HG02970 (cell line): ENCODE data around the gene ZNF467.

Source experiments
- ATAC-seq: cut with Tn5 transposase; IDR thresholded peaks from one replicate; pipeline ENCODE4 v1.9.1; 2021; ENCODE audit warnings: mild to moderate bottlenecking, moderate library complexity, moderate number of reproducible peaks; ENCODE audit not compliant: unreplicated experiment, low FRiP score

Gene ZNF467

DNA sequence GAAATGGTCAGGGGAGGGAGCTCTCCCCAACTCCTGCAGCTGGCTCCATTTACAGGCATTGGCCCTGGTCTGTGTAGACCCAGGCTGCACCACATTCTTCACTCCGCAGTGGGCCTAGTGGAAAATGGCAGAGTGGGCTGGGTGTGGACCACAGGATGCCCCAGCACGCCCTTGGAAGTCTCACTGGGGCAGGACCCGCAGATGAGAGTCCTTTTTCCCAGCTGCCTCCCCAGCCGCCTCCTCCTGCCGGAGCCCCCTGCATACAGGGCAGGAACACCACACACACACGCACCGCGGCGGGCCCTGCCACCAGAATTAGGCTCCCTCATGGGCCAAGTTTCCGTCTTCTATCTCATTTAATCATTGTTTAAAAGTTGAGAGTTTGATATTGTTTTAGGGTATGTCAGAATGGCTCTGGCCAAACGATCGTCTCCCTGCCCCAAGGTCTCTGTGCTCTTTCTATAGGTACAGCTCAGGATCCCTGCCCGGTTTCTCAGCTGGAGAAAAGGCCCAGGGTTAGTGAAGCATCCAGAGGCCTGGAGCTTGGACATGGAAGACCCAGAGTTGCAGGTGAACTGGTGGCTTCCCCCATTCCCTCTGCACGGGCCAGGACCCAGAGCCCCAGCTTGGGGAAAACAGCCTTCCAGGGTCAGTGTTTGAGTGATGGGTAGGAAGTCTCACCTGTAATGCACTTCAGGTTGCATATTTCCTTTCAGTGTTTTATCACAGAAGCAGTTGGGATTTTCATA is 42.0 kb downstream of the ZNF467 start:
- ATAC-seq, result no peak

DNA sequence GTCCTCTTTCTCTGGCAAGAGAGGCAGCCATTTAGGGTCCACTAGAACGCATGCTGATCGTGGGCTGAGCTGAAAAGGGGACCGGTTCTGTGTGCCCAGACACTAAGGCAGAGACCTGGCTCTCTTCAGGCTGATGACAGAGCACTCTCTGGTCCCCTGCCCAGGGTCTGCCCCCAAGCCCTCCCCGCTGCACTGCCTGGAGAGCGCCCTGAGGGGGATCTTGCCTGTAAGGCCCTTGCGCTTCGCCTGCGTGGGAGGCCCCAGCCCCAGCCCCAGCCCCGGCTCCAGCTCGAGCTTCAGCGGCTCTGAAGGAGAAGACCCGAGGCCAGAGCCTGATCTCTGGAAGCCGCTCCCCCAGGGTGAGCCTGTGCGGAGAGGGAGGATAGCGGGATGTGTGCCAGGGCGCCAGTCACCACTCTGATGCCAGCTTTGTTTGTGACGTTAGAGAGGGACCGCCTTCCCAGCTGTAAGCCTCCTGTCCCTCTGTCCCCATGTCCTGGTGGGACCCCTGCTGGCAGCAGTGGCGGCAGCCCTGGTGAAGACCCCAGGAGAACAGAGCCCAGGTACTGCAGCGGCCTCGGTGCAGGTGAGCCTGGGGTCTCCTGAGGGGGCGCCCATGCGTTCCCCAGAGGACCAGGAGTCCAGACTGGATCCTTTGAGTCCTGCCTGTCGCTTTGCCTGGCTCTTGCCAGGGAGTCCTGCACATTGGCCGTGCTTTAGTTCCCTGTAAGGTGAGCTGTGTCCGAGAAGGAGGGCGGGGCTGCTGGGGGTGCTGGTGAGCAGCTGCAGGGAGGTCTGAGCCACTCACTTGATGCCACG is 43.2 kb downstream of the ZNF467 start:
- ATAC-seq, result no peak

DNA sequence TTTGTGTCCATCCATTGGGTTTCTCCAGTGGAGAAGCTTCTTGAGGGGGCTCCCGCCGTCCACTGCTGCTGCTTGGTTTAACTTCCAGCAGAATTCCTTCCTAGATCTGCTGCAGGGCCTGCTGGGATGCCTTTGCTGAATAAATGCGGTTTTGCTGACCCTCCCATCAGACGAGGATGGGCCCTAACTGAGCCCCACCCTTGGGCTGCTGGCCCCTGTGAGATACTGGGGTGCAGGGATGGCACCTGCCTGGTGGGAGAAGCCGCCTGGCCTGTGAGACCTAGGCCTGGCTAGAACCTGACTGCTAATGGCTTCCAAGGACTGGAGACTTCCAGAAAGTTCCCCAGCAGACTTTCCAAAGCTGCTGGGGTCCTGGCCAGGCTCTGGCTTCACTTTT is 43.8 kb downstream of the ZNF467 start:
- ATAC-seq, result no peak

DNA sequence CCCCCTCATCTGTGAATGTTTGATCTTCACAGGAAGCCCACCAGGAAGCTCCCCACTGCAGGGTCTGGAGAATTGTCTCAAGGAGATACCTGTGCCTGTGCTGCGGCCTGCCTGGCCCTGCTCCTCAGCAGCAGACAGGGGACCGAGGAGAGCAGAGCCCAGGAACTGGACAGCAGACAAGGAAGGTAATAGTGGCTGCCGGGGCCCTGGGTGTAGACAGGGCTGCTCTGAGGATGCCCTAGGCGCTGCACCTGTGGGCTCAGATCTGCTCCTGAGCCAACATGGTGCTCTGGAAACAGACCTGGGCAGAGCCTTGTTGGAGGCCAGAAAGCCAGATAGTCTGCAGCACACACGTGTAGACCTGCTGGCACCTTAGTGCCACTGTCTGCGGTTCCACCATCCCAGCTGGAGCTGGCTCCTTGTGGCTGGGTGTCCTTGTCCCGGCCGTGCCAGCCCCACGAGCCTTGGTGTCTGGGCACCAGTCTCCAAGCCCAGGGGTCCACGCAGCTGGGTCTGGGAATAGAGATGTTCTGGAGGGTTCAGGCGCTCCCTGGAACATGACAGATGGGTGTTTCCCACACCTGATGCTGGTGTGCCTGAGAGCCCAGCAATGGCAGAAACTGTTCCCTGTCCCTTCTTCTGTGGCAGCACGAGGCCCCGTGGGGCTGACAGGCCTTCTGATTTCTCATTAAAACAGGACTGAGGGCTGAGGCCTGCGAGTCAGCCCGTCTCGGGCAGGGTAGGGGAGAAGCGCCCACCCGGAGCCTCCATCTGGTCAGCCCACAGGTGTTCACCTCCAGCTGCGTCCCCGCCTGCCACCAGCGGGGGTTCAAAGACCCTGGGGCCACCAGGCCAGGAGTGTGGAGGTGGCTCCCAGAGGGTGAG is 44.7 kb downstream of the ZNF467 start:
- ATAC-seq, result no peak

DNA sequence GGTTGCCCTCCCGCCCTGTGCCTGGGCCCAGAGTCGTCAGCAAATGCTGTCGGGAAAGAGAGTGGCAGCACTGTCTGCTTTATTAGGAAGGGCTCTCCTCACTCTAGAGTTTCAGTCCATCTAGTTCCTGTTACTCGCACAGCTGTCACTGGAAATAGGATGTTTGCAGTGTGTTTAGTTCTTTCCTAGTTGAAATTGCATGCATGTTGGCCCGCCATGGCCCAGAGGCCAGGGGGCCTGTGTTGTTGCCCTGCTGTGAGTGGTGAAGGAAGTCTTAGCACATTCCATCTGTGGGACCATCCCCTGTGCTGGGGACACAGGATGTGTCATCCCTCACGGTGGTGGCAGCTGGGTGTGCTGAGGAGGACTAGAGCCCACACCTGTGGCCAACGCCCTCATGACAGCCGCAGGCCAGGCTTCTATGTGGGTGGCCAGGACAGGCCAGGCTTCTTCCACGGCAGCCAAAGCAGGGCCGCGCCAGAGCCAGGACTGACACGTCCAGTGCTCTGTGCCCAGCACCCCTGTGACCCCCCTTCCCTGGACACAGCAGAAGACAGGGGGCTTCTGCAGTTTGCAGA is 45.4 kb downstream of the ZNF467 start:
- ATAC-seq, result no peak

DNA sequence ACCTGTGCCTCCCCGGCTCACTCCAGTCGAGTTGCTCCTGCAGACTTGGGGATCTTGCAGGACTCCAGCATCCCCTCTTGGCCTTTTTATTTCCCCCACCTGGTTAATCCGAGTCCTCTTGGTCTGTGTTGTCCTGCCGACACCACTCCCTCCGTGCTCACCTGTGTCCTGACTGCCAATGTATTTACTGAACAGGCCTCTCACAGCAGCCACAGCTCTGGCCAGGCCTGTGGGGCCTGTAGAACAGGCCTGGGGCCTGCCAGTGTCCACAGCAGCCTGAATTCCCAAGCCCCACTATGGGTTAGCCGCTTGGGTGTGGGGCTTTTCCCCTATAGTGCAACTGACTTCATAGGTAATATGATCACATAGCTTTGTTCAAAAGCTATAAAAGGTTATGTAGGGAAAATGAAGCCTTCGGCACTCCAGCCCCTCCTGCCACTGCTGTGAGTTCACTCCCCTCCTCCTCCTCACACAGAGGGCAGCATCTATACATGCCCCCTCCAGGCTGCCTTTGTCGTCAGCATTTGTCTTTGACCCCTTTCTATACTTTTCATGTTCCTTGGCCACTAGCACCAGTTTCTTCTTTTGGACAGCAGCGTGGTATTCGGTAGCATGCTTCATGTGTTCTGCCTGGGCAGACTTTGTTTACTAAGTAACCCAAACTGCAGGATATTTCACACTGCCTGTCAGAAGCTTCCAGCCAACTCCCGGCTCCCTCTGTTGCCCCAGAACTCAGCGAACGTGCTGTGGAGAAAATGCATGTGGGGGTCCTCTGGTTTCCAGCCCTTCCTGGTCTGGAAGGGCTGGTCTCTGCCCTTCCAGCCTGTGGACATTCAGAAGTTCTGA is 46.1 kb downstream of the ZNF467 start:
- no peak for ATAC-seq

DNA sequence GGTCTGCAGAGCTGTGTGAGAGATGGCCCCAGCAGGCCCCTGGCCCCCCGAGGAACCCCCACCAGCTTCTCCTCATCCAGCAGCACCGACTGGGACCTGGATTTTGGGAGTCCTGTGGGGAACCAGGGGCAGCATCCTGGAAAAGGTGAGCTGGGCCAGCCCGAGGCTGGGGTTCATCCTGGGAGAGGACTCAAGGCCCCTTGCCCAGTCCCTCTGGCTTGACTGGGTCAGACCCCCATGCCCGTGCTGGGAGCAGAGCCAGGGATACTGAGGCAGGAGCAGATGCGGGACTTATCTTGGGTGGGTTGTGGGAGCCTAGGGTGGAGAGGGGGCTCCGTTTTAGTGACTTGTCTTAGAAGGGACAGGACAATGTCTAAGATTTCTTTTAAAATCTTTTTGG is 47.5 kb downstream of the ZNF467 start:
- no peak for ATAC-seq

DNA sequence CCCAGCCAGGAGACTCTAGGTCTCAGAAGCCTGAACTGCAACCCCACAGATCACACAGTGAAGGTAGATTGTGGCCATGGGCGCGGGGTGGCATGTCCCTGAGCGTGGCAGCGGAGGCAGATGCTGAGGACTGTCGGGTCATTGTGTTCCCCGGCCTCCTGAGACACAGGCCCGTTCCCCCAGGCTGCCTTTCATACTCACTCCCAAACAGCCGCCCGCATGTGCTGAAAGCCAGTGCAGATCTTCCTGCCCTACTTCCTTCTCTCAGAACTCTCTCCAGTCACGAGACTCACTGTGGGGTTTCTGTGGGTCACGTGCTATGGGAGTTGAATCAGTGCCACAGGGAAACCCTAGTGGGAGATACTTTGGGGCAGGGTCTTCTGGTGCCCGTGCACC is 48.0 kb downstream of the ZNF467 start:
- ATAC-seq, result no peak

DNA sequence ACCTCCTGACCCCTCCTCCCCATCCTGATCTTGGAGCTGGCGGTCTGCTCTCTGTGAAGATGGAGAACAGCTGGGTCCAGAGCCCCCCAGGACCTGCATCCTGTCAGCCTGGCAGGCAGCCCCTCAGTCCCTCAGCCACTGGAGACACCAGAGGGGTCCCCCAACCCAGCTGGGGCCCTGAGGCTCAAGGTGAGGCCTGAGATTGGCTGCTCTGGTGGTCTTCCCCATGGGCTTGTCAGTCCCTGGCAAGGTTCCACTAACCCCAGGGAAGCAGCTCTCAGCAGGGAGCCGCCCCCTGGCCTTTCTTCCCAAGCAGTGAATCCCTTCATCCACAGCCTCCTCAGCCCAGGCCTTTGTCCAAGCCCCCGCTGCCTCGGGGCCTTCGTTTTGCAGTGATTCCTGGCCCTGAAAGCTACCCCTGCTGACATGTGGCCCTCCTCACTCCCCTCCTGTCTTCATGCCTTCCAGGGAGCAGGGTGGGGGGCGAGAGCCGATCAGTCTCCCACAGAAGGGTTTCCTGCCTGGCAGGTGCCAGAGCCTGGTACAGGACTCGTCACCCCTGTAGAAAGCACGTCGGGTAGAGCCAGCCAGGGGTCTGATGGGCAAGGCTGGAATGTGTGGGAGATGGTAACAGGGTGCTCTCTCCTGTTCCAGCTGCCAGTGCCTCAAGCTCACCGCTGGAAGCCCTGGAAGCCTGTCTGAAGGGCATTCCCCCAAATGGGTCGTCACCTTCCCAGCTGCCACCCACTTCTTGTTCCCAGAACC is 48.5 kb downstream of the ZNF467 start:
- ATAC-seq, result no peak

DNA sequence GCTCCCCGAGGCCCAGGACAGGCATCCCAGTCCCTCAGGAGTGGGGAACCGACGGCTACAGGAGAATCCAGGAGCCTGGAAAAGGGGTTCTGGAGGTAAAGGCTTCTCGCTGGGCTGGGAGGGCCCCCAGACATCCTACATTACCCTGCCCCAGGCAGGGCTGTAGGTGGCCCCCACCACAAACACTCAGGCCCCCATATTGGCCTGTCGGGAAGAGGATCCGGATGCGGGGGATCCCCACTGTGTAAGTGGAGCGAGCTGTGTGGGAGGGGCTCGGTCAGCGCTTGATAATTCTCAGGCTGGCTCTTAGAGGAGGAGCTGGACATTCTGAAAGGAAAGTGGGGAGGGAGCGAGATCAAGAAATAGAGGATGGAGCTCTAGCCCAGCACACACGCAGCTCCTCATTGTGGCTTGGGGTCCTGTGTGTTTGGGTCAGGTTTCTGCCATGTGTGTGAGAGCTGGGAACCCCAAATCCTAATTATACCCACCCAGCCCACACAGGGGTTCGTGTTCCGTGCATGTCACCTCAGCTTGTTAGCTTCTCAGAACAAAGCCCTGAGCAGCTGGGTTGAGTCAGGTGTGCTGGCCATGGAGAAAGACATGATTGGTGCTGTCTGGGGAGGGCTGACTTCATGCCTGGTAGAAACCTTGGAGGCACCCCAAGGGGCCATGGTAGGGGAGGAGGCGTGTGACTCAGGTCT is 49.4 kb downstream of the ZNF467 start:
- ATAC-seq, result no peak

DNA sequence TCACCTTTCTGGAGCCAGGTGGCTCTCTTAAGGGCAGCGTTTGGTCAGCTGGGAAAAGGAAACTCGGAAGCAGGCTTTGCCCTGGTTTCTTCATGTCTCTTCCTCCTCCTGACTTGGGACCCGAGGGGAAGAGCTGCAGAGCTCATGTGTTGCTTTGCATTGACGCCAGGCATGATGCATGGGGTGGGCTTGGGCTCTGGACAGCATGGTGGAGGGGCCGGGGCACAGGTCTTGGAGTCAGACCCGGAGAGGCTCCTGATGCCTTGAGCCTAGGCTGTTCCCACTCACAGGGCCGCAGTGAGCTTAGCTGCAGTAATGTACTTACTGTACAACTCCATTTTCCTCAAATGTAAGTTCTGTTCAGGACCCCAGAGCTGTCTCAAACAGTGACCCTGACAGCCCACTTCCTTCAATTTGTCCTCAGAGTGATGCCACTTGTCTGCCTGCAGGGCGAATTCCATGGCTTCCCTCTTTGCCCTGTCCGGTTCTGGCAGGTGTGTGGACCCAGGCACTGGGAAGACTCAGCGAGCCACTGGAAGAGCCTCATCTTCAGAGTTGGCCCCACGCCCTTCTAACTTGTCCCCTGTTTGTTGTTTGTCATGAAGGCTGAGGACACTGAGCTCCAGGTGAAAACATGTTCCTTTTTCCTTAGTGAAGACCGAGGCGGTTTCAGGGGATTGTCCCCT is 50.2 kb downstream of the ZNF467 start:
- ATAC-seq, result no peak

DNA sequence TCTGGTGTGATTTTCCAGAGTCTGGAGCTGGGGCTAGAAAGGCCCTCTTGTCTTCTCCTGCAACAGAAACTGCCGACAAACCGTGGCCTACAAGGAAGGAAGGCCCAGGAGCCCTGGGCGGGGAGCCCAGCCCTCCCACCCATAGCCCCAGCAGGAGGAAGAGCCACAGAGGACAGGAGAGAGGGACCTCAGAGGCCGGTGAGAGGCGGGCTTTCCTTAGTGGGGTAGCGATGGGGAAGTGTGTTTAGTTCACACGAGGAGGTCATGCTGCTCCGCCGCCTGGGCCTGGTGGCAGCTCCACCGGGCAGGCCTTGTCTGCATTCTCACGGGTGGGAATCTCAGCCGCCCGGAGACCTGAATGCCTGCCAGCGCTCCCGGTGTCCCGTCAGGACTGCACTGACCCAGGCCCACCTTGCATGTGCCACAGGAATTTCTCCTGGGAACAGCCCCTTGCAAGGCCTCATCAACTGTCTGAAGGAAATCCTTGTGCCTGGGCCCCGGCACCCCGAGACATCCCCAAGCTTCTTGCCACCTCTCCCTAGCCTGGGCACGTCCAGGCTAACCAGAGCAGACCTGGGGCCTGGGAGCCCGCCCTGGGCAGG is 50.9 kb downstream of the ZNF467 start:
- ATAC-seq, result no peak

DNA sequence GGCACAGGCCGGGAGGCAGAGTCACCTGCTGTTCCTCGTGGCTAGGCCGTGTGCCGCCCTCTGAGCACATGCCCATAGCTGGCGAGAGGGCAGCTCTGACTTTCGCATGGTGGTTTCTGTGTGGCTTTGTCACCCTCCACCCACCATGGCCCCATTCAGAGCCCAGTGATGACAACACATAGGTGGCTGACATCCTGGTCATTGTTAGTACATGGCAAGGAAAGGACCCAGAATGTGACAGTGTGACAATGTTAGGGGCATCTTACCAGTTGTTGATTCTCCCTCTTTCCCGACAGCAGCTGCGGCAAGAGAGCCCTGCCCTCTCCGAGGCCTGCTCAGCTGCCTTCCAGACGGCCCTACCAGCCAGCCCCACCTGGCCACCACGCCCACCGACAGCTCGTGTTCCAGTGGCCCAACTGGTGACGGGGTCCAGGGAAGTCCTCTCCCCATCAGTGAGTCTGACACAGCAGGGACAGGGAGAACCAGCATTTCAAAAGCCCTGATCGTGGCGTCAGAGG is 52.2 kb downstream of the ZNF467 start:
- no peak for ATAC-seq

DNA sequence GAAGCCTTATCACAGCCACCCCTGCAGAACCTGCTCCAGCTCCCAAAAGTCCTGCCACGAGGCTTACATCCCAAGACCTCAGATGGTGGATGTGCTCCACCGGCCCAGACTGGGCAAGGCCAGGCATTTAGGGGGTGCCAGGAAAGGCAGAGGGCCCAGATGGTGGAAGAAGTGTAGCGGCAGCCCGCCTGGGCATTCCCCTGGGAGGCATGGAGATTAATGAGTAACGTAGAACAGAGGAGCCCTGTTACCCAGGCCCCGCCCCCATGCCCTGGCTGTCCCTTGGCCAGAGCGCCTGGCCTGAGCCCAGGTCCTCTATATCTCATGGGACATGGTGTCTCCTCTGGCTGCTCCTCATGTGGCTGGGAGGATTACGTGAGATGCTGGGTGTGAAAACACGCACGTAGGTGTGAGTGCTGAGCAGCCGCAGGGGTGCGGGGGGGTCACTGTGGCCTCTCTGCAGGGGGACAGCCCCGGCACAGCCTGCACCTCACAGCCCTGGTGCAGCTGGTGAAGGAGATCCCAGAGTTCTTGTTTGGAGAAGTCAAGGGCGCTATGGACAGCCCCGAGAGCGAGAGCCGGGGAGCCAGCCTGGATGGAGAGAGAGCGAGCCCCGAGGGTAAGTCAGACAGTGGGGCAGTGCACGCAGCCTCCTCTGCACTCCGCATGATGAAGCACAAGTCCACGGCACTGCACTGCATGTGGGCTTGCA is 52.9 kb downstream of the ZNF467 start:
- ATAC-seq, result no peak

DNA sequence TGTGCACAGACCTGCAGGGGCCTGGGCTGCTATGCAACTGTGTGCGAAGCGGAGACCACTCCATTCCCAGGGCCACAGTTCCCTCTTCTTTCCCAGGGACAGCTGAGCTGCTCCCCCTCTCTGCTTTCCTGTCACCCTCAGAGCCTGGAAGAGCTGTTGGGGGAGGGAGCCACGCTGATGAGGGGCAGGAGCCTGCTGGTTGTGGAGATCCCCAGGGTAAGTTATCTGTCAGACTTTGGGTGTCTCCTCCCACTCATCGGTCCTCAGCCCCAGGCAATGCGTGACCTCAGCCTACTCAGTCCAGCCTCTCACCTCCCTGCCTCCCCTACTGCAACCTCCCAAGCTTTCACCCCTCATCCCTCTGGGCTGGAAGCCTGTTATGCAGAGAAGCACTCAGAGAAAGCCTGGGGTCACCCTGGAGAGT is 53.5 kb downstream of the ZNF467 start:
- no peak for ATAC-seq

DNA sequence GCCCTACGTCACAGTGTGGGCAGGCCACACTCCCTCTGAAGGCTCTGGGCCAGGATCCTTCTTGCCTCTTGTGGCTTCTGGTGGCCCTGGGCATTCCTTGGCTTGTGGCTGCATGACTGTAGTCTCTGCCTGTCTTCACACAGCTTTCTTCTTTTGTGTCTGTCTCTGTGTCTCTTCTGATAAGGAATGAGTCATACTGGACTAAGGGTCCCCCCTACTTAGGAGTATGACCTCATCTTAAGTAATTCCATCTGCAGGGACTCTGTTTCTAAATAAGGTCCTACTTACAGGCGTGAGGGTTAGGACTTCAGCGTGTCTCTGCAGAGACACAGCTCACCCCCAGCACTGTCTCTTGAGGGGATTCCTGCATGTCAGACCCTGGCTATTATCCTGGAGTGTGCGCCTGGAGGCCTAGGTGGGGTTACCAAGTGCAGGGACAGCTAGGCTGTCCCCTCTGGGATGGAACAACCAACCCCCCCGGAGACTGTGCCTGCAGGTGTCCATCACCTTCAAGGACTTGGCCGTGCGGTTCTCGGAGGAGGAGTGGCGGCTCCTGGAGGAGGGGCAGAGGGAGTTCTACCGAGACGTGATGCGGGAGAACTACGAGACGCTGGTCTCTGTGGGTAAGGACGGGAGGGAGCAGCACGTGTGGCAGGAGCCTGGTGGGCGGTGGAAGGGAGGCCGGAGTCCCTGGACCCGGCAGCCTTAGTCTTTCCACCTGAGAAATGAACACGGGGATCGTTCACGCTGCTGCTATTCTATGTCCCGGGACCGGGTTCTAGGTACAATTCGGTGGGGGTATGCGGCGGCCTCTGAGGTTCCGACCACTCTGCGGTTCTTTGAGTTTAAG is 54.1 kb downstream of the ZNF467 start:
- ATAC-seq, result no peak
